Adrenal gland (tissue), 5 donors: ENCODE data around the gene DOHH.

ENCODE experiments used
- CTCF ChIP-seq, 6 experiments: fragments of 450-650 bp in 4 of 6; fragments of 200-600 bp in 2 of 6; sonication (generic) in 1 of 6; IDR thresholded peaks; 1 replicate in 5 of 6; 2 replicates in 1 of 6; pipeline versions ENCODE4 v1.5.1 to v1.8.0; 2016 to 2021; ENCODE audit warnings: antibody characterized with exemption in 6 of 6, mild to moderate bottlenecking in 2 of 6, moderate library complexity in 1 of 6
- POLR2A ChIP-seq, 2 donors: fragments of 450-650 bp; IDR thresholded peaks; one replicate each; pipeline ENCODE4 v1.6.1; 2017; ENCODE audit warnings: antibody characterized with exemption in 2 of 2, mild to moderate bottlenecking in 2 of 2, moderate library complexity in 1 of 2
- donor health status: DM: no; HTN: no; CAD: no.

GRCh38 chr19:3526507-3527237 is 26.2 kb upstream of the DOHH start:
- no peak for TF ChIP-seq CTCF (IDR thresholded peaks at IDR 0.05)
- TF ChIP-seq POLR2A (IDR thresholded peaks at IDR 0.05), result no peak
